ENCODE results near the gene BCAS4. TPM values are rescaled to one million over a fixed set of nuclear protein-coding genes. Genes with fewer than 3 reads are reported as not detected.

The BCAS4 gene
- total and polyA plus RNA-seq, 2 experiments from 2014 or later = 22.2 to 24.8 TPM

DNA sequence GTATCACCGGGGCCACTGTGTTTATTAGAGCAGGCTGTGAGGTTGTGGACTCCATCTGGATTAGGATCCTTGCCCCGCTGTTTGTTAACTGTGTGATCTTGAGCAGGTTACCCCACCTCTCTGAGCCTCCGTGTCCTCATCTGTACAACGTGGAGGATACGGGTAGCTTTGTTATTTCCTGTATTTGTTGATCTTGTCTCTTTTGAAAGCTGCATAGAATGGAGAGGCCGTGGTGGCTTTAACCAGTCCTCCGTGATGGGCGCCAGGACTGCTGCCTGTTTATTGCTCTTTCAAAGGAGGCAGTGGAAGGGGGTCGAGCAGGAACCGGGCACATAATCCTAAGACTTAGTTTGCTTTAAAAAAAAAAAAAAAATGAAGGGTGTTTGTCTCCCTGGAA lies 22.9 kb downstream of the BCAS4 start:
- Mint-ChIP-seq H3K36me3 (ENCODE audit: low read depth) (peaks cover 12% of the 10 kb centered on the region), H3K27me3 (ENCODE audit: insufficient read depth, low read depth, poor library complexity) (peaks cover 10% of the 10 kb centered on the region), H3K27ac (peak overlapping the region; percentile 84), H3K9me3 (no peaks in the 10 kb centered on the region), H3K4me1 (peaks cover 33% of the 10 kb centered on the region), H3K4me3 (no peak overlapping the region)
- H3K79me2 ChIP-seq (replicated peaks; ENCODE audit: insufficient read depth) = peaks cover 5% of the 10 kb centered on the region; the same call in 1 of the 2 replicates
- TF ChIP-seq, protein P1, sequence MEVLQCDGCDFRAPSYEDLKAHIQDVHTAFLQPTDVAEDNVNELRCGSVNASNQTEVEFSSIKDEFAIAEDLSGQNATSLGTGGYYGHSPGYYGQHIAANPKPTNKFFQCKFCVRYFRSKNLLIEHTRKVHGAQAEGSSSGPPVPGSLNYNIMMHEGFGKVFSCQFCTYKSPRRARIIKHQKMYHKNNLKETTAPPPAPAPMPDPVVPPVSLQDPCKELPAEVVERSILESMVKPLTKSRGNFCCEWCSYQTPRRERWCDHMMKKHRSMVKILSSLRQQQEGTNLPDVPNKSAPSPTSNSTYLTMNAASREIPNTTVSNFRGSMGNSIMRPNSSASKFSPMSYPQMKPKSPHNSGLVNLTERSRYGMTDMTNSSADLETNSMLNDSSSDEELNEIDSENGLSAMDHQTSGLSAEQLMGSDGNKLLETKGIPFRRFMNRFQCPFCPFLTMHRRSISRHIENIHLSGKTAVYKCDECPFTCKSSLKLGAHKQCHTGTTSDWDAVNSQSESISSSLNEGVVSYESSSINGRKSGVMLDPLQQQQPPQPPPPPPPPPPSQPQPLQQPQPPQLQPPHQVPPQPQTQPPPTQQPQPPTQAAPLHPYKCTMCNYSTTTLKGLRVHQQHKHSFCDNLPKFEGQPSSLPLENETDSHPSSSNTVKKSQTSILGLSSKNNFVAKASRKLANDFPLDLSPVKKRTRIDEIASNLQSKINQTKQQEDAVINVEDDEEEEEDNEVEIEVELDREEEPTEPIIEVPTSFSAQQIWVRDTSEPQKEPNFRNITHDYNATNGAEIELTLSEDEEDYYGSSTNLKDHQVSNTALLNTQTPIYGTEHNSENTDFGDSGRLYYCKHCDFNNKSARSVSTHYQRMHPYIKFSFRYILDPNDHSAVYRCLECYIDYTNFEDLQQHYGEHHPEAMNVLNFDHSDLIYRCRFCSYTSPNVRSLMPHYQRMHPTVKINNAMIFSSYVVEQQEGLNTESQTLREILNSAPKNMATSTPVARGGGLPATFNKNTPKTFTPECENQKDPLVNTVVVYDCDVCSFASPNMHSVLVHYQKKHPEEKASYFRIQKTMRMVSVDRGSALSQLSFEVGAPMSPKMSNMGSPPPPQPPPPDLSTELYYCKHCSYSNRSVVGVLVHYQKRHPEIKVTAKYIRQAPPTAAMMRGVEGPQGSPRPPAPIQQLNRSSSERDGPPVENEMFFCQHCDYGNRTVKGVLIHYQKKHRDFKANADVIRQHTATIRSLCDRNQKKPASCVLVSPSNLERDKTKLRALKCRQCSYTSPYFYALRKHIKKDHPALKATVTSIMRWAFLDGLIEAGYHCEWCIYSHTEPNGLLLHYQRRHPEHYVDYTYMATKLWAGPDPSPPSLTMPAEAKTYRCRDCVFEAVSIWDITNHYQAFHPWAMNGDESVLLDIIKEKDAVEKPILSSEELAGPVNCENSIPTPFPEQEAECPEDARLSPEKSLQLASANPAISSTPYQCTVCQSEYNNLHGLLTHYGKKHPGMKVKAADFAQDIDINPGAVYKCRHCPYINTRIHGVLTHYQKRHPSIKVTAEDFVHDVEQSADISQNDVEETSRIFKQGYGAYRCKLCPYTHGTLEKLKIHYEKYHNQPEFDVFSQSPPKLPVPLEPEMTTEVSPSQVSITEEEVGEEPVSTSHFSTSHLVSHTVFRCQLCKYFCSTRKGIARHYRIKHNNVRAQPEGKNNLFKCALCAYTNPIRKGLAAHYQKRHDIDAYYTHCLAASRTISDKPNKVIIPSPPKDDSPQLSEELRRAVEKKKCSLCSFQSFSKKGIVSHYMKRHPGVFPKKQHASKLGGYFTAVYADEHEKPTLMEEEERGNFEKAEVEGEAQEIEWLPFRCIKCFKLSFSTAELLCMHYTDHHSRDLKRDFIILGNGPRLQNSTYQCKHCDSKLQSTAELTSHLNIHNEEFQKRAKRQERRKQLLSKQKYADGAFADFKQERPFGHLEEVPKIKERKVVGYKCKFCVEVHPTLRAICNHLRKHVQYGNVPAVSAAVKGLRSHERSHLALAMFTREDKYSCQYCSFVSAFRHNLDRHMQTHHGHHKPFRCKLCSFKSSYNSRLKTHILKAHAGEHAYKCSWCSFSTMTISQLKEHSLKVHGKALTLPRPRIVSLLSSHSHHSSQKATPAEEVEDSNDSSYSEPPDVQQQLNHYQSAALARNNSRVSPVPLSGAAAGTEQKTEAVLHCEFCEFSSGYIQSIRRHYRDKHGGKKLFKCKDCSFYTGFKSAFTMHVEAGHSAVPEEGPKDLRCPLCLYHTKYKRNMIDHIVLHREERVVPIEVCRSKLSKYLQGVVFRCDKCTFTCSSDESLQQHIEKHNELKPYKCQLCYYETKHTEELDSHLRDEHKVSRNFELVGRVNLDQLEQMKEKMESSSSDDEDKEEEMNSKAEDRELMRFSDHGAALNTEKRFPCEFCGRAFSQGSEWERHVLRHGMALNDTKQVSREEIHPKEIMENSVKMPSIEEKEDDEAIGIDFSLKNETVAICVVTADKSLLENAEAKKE (CRISPR knock-in tag; IDR thresholded peaks at IDR 0.05) = no peak
- TF ChIP-seq JUNB (IDR thresholded peaks at IDR 0.05; ENCODE audit: unreplicated experiment) = no peak
- TF ChIP-seq NANOG (IDR thresholded peaks at IDR 0.05; ENCODE audit: borderline replicate concordance) = no peak
- TF ChIP-seq EZH2phosphoT487 (IDR thresholded peaks at IDR 0.05; ENCODE audit: unreplicated experiment) = no peak
- no peak for TF ChIP-seq POLR2AphosphoS5 (IDR thresholded peaks at IDR 0.05; ENCODE audit: low read depth)
- no peak for TF ChIP-seq STAT1 (IDR thresholded peaks at IDR 0.05; ENCODE audit: unreplicated experiment)
- TF ChIP-seq, protein P2, sequence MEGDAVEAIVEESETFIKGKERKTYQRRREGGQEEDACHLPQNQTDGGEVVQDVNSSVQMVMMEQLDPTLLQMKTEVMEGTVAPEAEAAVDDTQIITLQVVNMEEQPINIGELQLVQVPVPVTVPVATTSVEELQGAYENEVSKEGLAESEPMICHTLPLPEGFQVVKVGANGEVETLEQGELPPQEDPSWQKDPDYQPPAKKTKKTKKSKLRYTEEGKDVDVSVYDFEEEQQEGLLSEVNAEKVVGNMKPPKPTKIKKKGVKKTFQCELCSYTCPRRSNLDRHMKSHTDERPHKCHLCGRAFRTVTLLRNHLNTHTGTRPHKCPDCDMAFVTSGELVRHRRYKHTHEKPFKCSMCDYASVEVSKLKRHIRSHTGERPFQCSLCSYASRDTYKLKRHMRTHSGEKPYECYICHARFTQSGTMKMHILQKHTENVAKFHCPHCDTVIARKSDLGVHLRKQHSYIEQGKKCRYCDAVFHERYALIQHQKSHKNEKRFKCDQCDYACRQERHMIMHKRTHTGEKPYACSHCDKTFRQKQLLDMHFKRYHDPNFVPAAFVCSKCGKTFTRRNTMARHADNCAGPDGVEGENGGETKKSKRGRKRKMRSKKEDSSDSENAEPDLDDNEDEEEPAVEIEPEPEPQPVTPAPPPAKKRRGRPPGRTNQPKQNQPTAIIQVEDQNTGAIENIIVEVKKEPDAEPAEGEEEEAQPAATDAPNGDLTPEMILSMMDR (conservative IDR thresholded peaks at IDR 0.05; ENCODE audit: low read depth in 2 of 2) = no peak
- no peak for TF ChIP-seq ZNF114 (CRISPR knock-in tag; IDR thresholded peaks at IDR 0.05)
- TF ChIP-seq, protein P3, sequence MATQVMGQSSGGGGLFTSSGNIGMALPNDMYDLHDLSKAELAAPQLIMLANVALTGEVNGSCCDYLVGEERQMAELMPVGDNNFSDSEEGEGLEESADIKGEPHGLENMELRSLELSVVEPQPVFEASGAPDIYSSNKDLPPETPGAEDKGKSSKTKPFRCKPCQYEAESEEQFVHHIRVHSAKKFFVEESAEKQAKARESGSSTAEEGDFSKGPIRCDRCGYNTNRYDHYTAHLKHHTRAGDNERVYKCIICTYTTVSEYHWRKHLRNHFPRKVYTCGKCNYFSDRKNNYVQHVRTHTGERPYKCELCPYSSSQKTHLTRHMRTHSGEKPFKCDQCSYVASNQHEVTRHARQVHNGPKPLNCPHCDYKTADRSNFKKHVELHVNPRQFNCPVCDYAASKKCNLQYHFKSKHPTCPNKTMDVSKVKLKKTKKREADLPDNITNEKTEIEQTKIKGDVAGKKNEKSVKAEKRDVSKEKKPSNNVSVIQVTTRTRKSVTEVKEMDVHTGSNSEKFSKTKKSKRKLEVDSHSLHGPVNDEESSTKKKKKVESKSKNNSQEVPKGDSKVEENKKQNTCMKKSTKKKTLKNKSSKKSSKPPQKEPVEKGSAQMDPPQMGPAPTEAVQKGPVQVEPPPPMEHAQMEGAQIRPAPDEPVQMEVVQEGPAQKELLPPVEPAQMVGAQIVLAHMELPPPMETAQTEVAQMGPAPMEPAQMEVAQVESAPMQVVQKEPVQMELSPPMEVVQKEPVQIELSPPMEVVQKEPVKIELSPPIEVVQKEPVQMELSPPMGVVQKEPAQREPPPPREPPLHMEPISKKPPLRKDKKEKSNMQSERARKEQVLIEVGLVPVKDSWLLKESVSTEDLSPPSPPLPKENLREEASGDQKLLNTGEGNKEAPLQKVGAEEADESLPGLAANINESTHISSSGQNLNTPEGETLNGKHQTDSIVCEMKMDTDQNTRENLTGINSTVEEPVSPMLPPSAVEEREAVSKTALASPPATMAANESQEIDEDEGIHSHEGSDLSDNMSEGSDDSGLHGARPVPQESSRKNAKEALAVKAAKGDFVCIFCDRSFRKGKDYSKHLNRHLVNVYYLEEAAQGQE (IDR thresholded peaks at IDR 0.05; ENCODE audit: unreplicated experiment) = no peak
- TF ChIP-seq CREB1 (CRISPR knock-in tag; IDR thresholded peaks at IDR 0.05; ENCODE audit: low read depth) = no peak
- no peak for TF ChIP-seq EZH2 (IDR thresholded peaks at IDR 0.05; ENCODE audit: low read depth, unreplicated experiment)
- TF ChIP-seq ZNF331 (CRISPR knock-in tag; IDR thresholded peaks at IDR 0.05; ENCODE audit: low read depth) = no peak
- TF ChIP-seq, protein P4, sequence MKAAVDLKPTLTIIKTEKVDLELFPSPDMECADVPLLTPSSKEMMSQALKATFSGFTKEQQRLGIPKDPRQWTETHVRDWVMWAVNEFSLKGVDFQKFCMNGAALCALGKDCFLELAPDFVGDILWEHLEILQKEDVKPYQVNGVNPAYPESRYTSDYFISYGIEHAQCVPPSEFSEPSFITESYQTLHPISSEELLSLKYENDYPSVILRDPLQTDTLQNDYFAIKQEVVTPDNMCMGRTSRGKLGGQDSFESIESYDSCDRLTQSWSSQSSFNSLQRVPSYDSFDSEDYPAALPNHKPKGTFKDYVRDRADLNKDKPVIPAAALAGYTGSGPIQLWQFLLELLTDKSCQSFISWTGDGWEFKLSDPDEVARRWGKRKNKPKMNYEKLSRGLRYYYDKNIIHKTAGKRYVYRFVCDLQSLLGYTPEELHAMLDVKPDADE (IDR thresholded peaks at IDR 0.05) = no peak
- no peak overlapping the region for H3K4me3 ChIP-seq
- H3K27me3 ChIP-seq (ENCODE audit: insufficient read depth) = no peaks in the 10 kb centered on the region
- no peaks in the 10 kb centered on the region for H3K36me3 ChIP-seq (ENCODE audit: insufficient read depth)
- no peaks in the 10 kb centered on the region for H3K9me2 ChIP-seq (ENCODE audit: insufficient read depth)
- H3K4me2 ChIP-seq = no peak overlapping the region
- 0 out of 2 replicates have a peak overlapping the region, but pooled peaks have one; percentile 30 for H2AFZ ChIP-seq
- no peaks in the 10 kb centered on the region; the same call in 1 of the 2 replicates for H4K20me1 ChIP-seq (replicated peaks; ENCODE audit: insufficient read depth)
- ATAC-seq = no peak; the same call in 1 of the 3 replicates
- H3F3A ChIP-seq (replicated peaks; ENCODE audit: low read depth) = no peaks in the 10 kb centered on the region
- H3K4me1 ChIP-seq (ENCODE audit: insufficient read depth) = 0 out of 2 replicates have a peak, but pooled peaks cover 6% of the 10 kb centered on the region
- DNase-seq (ENCODE audit: low spot score) = no peak
- peak overlapping the region; percentile 85 for H3K27ac ChIP-seq (ENCODE audit: low read depth)

All from GM23338 (cell line).